ENCODE measurements around the gene RFLNA.

The RFLNA gene

DNA sequence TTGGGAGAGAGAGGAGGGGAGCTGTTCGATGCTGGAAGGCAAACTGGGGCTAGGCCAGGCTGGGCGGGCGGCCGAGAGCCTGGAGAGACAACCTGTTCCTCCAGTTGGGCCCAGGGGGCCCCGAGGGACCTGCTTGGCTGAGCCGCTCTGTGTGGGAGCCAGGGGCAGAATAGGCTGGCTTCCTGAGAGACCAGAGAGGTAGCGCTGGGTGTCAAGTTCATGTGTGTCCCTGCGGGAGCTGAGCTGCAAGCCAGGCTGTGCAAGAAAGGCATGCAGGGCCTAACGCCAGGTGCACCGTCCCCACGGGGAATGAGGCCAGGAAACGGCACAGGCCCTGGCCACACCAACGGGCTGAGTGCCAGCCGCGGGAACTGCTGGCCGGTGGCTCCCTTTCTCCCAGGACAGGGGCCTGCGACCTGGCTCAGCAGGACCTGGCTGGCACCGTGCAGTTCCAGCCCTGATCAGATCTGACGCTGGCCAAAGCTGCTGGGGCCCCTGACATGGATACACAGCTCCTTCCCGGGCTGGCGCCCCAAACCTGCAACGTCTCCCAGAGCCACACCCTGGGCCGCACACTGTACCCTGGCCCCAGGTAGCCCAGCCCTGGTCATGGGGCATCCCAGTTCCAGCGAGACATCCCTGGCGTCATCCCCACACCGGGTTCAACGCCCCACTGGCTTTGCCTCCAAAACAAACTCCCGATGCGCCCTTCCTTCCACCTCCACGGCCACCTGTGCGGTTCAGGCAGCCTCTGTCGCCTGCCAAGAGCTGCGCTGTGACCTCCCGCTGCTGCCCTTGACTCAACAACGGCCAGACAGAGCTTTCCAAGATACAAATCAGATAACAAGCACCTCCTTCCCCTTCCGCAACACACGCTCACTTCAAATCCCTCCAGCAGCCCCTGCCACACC lies 65.0 kb downstream of the RFLNA start:
- no peak for DNase-seq (ENCODE audit: low spot score)

GRCh38 chr12:124361074-124361970 lies 66.4 kb downstream of the RFLNA start:
- no peak for DNase-seq (ENCODE audit: low spot score)

GRCh38 chr12:124361996-124362395 lies 67.1 kb downstream of the RFLNA start:
- DNase-seq (ENCODE audit: low spot score): no peak

- no peak for DNase-seq (ENCODE audit: low spot score)
Observed at GRCh38 chr12:124363353-124363965, 68.6 kb downstream of the RFLNA start.

GRCh38 chr12:124364543-124364942 lies 69.7 kb downstream of the RFLNA start:
- no peak for DNase-seq (ENCODE audit: low spot score)
